ENCODE results near the gene KCNT2. TPM values are rescaled to one million over a fixed set of nuclear protein-coding genes. Genes with fewer than 3 reads are reported as not detected.

Gene KCNT2
- polyA plus RNA-seq, 1 of the 3 experiments (the other 2 are of a cell fraction) = 0.56 TPM

- no peak for TF ChIP-seq GATA2 (CRISPR knock-in tag; IDR thresholded peaks at IDR 0.05)
- no peak for TF ChIP-seq EP300 (IDR thresholded peaks at IDR 0.05; ENCODE audit: borderline replicate concordance in 1 of 2, low read depth in 1 of 2, low read length in 1 of 2)
- TF ChIP-seq, protein P1, sequence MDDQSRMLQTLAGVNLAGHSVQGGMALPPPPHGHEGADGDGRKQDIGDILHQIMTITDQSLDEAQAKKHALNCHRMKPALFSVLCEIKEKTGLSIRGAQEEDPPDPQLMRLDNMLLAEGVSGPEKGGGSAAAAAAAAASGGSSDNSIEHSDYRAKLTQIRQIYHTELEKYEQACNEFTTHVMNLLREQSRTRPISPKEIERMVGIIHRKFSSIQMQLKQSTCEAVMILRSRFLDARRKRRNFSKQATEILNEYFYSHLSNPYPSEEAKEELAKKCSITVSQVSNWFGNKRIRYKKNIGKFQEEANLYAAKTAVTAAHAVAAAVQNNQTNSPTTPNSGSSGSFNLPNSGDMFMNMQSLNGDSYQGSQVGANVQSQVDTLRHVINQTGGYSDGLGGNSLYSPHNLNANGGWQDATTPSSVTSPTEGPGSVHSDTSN (IDR thresholded peaks at IDR 0.05) = no peak
- TF ChIP-seq, protein P2, sequence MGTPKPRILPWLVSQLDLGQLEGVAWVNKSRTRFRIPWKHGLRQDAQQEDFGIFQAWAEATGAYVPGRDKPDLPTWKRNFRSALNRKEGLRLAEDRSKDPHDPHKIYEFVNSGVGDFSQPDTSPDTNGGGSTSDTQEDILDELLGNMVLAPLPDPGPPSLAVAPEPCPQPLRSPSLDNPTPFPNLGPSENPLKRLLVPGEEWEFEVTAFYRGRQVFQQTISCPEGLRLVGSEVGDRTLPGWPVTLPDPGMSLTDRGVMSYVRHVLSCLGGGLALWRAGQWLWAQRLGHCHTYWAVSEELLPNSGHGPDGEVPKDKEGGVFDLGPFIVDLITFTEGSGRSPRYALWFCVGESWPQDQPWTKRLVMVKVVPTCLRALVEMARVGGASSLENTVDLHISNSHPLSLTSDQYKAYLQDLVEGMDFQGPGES (IDR thresholded peaks at IDR 0.05; ENCODE audit: low read depth, low read length) = no peak
- no peak for TF ChIP-seq RFX5 (IDR thresholded peaks at IDR 0.05; ENCODE audit: low read length)
- no peak for TF ChIP-seq FOXJ3 (CRISPR knock-in tag; IDR thresholded peaks at IDR 0.05)
- TF ChIP-seq, protein P3, sequence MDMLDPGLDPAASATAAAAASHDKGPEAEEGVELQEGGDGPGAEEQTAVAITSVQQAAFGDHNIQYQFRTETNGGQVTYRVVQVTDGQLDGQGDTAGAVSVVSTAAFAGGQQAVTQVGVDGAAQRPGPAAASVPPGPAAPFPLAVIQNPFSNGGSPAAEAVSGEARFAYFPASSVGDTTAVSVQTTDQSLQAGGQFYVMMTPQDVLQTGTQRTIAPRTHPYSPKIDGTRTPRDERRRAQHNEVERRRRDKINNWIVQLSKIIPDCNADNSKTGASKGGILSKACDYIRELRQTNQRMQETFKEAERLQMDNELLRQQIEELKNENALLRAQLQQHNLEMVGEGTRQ (IDR thresholded peaks at IDR 0.05; ENCODE audit: borderline replicate concordance, low read depth, low read length) = no peak
- TF ChIP-seq USF1 (IDR thresholded peaks at IDR 0.05; ENCODE audit: borderline replicate concordance, low read depth) = no peak
- TF ChIP-seq RCOR1 (IDR thresholded peaks at IDR 0.05; ENCODE audit: low read length) = no peak
Observed at GRCh38 chr1:196450143-196451095, 157.8 kb downstream of the KCNT2 start (continued).

GRCh38 chr1:196449460-196449859 lies 158.8 kb downstream of the KCNT2 start:
- H3K4me3 ChIP-seq (ENCODE audit: low read depth in 2 of 2, low read length in 1 of 2) = no peak overlapping the region
- no peak overlapping the region for H3K9ac ChIP-seq
- H3K27ac ChIP-seq (ENCODE audit: low read depth in 2 of 2, low read length in 1 of 2) = no peak overlapping the region
- H3K4me1 ChIP-seq (ENCODE audit: control insufficient read depth in 1 of 2, insufficient read depth in 2 of 2, low read depth in 1 of 2, low read length in 1 of 2) = no peaks in the 10 kb centered on the region
- ChIA-PET POLR2A (no interaction called here), CTCF (interaction anchor here (1.2 to 1.4 kb wide), 2 partner anchors 22 to 159 kb away, joined by 3 read pairs; no protein-coding TSS in a partner anchor)
- no peak for TF ChIP-seq FOSL2 (IDR thresholded peaks at IDR 0.05; ENCODE audit: borderline replicate concordance, low read depth)
- TF ChIP-seq TAF1 (IDR thresholded peaks at IDR 0.05; ENCODE audit: borderline replicate concordance, low read depth, low read length) = no peak
- TF ChIP-seq ELF1 (IDR thresholded peaks at IDR 0.05) = no peak
- no peak for TF ChIP-seq NRF1 (IDR thresholded peaks at IDR 0.05; ENCODE audit: low read depth, low read length)
- TF ChIP-seq RFX5 (IDR thresholded peaks at IDR 0.05; ENCODE audit: low read length) = no peak
- no peak for TF ChIP-seq TEAD4 (IDR thresholded peaks at IDR 0.05; ENCODE audit: borderline replicate concordance, insufficient read depth)
- no peak for TF ChIP-seq POLR2AphosphoS5 (IDR thresholded peaks at IDR 0.05; ENCODE audit: low read depth, low read length)
- TF ChIP-seq, protein P3 (IDR thresholded peaks at IDR 0.05; ENCODE audit: borderline replicate concordance, low read depth, low read length) = no peak
- no peak for TF ChIP-seq MXI1 (IDR thresholded peaks at IDR 0.05; ENCODE audit: low read depth, low read length)
- no peak for TF ChIP-seq RCOR1 (IDR thresholded peaks at IDR 0.05; ENCODE audit: low read length)
- TF ChIP-seq, protein P4, sequence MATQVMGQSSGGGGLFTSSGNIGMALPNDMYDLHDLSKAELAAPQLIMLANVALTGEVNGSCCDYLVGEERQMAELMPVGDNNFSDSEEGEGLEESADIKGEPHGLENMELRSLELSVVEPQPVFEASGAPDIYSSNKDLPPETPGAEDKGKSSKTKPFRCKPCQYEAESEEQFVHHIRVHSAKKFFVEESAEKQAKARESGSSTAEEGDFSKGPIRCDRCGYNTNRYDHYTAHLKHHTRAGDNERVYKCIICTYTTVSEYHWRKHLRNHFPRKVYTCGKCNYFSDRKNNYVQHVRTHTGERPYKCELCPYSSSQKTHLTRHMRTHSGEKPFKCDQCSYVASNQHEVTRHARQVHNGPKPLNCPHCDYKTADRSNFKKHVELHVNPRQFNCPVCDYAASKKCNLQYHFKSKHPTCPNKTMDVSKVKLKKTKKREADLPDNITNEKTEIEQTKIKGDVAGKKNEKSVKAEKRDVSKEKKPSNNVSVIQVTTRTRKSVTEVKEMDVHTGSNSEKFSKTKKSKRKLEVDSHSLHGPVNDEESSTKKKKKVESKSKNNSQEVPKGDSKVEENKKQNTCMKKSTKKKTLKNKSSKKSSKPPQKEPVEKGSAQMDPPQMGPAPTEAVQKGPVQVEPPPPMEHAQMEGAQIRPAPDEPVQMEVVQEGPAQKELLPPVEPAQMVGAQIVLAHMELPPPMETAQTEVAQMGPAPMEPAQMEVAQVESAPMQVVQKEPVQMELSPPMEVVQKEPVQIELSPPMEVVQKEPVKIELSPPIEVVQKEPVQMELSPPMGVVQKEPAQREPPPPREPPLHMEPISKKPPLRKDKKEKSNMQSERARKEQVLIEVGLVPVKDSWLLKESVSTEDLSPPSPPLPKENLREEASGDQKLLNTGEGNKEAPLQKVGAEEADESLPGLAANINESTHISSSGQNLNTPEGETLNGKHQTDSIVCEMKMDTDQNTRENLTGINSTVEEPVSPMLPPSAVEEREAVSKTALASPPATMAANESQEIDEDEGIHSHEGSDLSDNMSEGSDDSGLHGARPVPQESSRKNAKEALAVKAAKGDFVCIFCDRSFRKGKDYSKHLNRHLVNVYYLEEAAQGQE (IDR thresholded peaks at IDR 0.05; ENCODE audit: low read depth, low read length) = no peak
- no peak for TF ChIP-seq TCF12 (IDR thresholded peaks at IDR 0.05)
- H3K9me2 ChIP-seq = no peaks in the 10 kb centered on the region
- no peaks in the 10 kb centered on the region for H4K20me1 ChIP-seq (ENCODE audit: insufficient read depth)
- H2AFZ ChIP-seq (ENCODE audit: low read depth) = no peak overlapping the region
- DNase-seq = no peak
- H3K9me3 ChIP-seq = no peaks in the 10 kb centered on the region
- no peaks in the 10 kb centered on the region for H3K27me3 ChIP-seq (ENCODE audit: insufficient read depth)
- no peaks in the 10 kb centered on the region for H3K36me3 ChIP-seq (replicated peaks in 1 of 2; ENCODE audit: control insufficient read depth in 1 of 2, insufficient read depth in 2 of 2, low read length in 1 of 2)
- no peaks in the 10 kb centered on the region for H3F3A ChIP-seq (replicated peaks; ENCODE audit: insufficient read depth)
- no peaks in the 10 kb centered on the region for H3K79me2 ChIP-seq (ENCODE audit: insufficient read depth)
- no peak overlapping the region for H3K4me2 ChIP-seq
